SK-N-SH (cell line): ENCODE data around the gene ZDHHC8. TPM values are rescaled to one million over a fixed set of nuclear protein-coding genes. Genes with fewer than 3 reads are reported as not detected.

ENCODE experiments used
- CTCF ChIA-PET: fragments of 300-600, 350-600 bp; formaldehyde crosslinking; extraction: SDS; loops from one replicate; lab custom pipeline; 2021; lab: Yijun Ruan, JAX
- POLR2A ChIA-PET: fragments of 350-600 bp; sonication (Branson Sonifier 250); formaldehyde crosslinking; extraction: SDS; loops from one replicate; lab custom pipeline; 2020; ENCODE audit warnings: antibody characterized with exemption, inconsistent platforms; lab: Yijun Ruan, JAX
- DNase-seq: peaks from one replicate; pipeline ENCODE4 v3.0.0; 2012
- H2AFZ ChIP-seq: fragments of 200-600 bp; sonication (generic); 2 replicates; pipeline ENCODE4 v1.8.1; 2016; ENCODE audit warnings: antibody characterized with exemption, mild to moderate bottlenecking, low read depth
- H3F3A ChIP-seq: fragments of 200-600 bp; sonication (generic); replicated peaks from 2 replicates; pipeline ENCODE3; 2016; ENCODE audit warnings: antibody characterized with exemption, mild to moderate bottlenecking; ENCODE audit not compliant: insufficient read depth
- H3K27ac ChIP-seq, 2 experiments: fragments of 200-500 bp in 1 of 2; fragments of 200-600 bp in 1 of 2; sonication (Bioruptor generic) in 1 of 2; sonication (generic), shearing (Covaris generic) in 1 of 2; 2 replicates each; pipeline versions ENCODE4 v1.5.1 to v1.6.1; 2014 to 2016; ENCODE audit warnings: low read depth in 2 of 2, inconsistent platforms in 1 of 2, low read length in 1 of 2, mild to moderate bottlenecking in 1 of 2, mixed read lengths in 1 of 2
- H3K27me3 ChIP-seq: fragments of 200-600 bp; sonication (generic), shearing (Covaris generic); 2 replicates; pipeline ENCODE4 v1.6.1; 2016; ENCODE audit warnings: mixed run types; ENCODE audit not compliant: insufficient read depth
- H3K36me3 ChIP-seq, 2 experiments: fragments of 200-500 bp in 1 of 2; fragments of 200-600 bp in 1 of 2; sonication (Bioruptor generic) in 1 of 2; sonication (generic) in 1 of 2; replicated peaks in 1 of 2; 2 replicates each; pipeline versions ENCODE3 to v1.5.1; 2014 to 2016; ENCODE audit warnings: low read length in 1 of 2, mild to moderate bottlenecking in 1 of 2; ENCODE audit not compliant: insufficient read depth in 2 of 2, control insufficient read depth in 1 of 2
- H3K4me1 ChIP-seq, 2 experiments: fragments of 200-500 bp in 1 of 2; fragments of 200-600 bp in 1 of 2; sonication (Bioruptor generic) in 1 of 2; sonication (generic), shearing (Covaris generic) in 1 of 2; 2 replicates each; pipeline versions ENCODE4 v1.5.1 to v1.6.1; 2014 to 2016; ENCODE audit warnings: low read depth in 1 of 2, low read length in 1 of 2, mixed run types in 1 of 2; ENCODE audit not compliant: insufficient read depth in 2 of 2, control insufficient read depth in 1 of 2
- H3K4me2 ChIP-seq: fragments of 200-600 bp; sonication (generic), shearing (Covaris generic); 2 replicates; pipeline ENCODE4 v1.6.1; 2017; ENCODE audit warnings: mixed run types
- H3K4me3 ChIP-seq, 2 experiments: fragments of 200-500 bp in 1 of 2; fragments of 200-600 bp in 1 of 2; sonication (Bioruptor generic) in 1 of 2; sonication (generic), shearing (Covaris generic) in 1 of 2; 2 replicates each; pipeline versions ENCODE4 v1.5.1 to v1.8.1; 2014 to 2016; ENCODE audit warnings: low read depth in 2 of 2, inconsistent platforms in 1 of 2, low read length in 1 of 2, mild to moderate bottlenecking in 1 of 2, mixed read lengths in 1 of 2, moderate library complexity in 1 of 2
- H3K79me2 ChIP-seq: fragments of 200-600 bp; sonication (generic); 2 replicates; pipeline ENCODE4 v1.8.1; 2017; ENCODE audit warnings: mild to moderate bottlenecking; ENCODE audit not compliant: insufficient read depth
- H3K9ac ChIP-seq: fragments of 200-600 bp; sonication (generic); 2 replicates; pipeline ENCODE4 v1.6.1; 2017; ENCODE audit warnings: mixed run types
- H3K9me2 ChIP-seq: fragments of 200-600 bp; sonication (generic); 2 replicates; pipeline ENCODE4 v1.6.1; 2017; ENCODE audit warnings: mixed run types
- H3K9me3 ChIP-seq: fragments of 200-600 bp; sonication (generic); 2 replicates; pipeline ENCODE4 v1.6.1; 2017; ENCODE audit warnings: mixed run types, mild to moderate bottlenecking, moderate library complexity
- H4K20me1 ChIP-seq: fragments of 200-600 bp; sonication (generic); 2 replicates; pipeline ENCODE4 v1.6.1; 2017; ENCODE audit warnings: mild to moderate bottlenecking, mixed run types; ENCODE audit not compliant: insufficient read depth
- FOSL2 ChIP-seq: IDR thresholded peaks from 2 replicates; pipeline ENCODE4 v1.4.0; 2012; ENCODE audit warnings: low read depth, mild to moderate bottlenecking, moderate library complexity, borderline replicate concordance
- FOXJ3 ChIP-seq: sonication (generic); formaldehyde crosslinking; IDR thresholded peaks from 2 replicates; pipeline ENCODE4 v1.5.1; 2020; ENCODE audit warnings: mild to moderate bottlenecking, missing genetic modification reagents
- FOXM1 ChIP-seq: IDR thresholded peaks from 2 replicates; pipeline ENCODE4 v1.4.0; 2012; ENCODE audit warnings: low read depth, mild to moderate bottlenecking
- GABPA ChIP-seq: IDR thresholded peaks from 2 replicates; pipeline ENCODE4 v1.4.0; 2012; ENCODE audit warnings: low read depth, mild to moderate bottlenecking
- GATA2 ChIP-seq: sonication (generic); formaldehyde crosslinking; IDR thresholded peaks from 2 replicates; pipeline ENCODE4 v1.5.0; 2020; ENCODE audit warnings: mild to moderate bottlenecking, missing genetic modification reagents
- MXI1 ChIP-seq: IDR thresholded peaks from 2 replicates; pipeline ENCODE4 v1.6.1; 2012; ENCODE audit warnings: mild to moderate bottlenecking, low read depth, low read length, improper control_type of control experiment
- NFIC ChIP-seq: IDR thresholded peaks from 2 replicates; pipeline ENCODE4 v1.4.0; 2012; ENCODE audit warnings: borderline replicate concordance
- NRF1 ChIP-seq: IDR thresholded peaks from 2 replicates; pipeline ENCODE4 v1.6.1; 2012; ENCODE audit warnings: low read depth, mild to moderate bottlenecking, low read length
- PBX3 ChIP-seq: IDR thresholded peaks from 2 replicates; pipeline ENCODE4; 2012
- POLR2AphosphoS5 ChIP-seq: IDR thresholded peaks from 2 replicates; pipeline ENCODE4 v1.6.1; 2012; ENCODE audit warnings: low read depth, low read length
- SIN3A ChIP-seq: IDR thresholded peaks from 2 replicates; pipeline ENCODE4 v1.6.1; 2012; ENCODE audit warnings: low read depth, mild to moderate bottlenecking, low read length, moderate library complexity, borderline replicate concordance
- SMC3 ChIP-seq: IDR thresholded peaks from 2 replicates; pipeline ENCODE4 v1.6.1; 2012; ENCODE audit warnings: low read depth, low read length, improper control_type of control experiment
- TAF1 ChIP-seq: IDR thresholded peaks from 2 replicates; pipeline ENCODE4 v1.6.1; 2012; ENCODE audit warnings: low read depth, mild to moderate bottlenecking, low read length, moderate library complexity, borderline replicate concordance
- TCF12 ChIP-seq: IDR thresholded peaks from 2 replicates; pipeline ENCODE4 v1.4.0; 2012
- YY1 ChIP-seq: IDR thresholded peaks from 2 replicates; pipeline ENCODE4 v1.4.0; 2012; ENCODE audit warnings: low read depth, mild to moderate bottlenecking
- WGBS: methylation state at CpG from one replicate; pipeline ENCODE4 v1.1.6; 2017; ENCODE audit warnings: low lambda C conversion rate; 5-methylcytosine and 5-hydroxymethylcytosine counted together
- polyA plus RNA-seq, 3 experiments: library from polyadenylated mRNA; depleted of rRNA; stranded (reverse); fragments of >200 nt; gene quantifications; 2 replicates each; pipeline ENCODE4 v1.2.3, GENCODE V29; 2012
- TF ChIP-seq, protein P1 (sequence below): IDR thresholded peaks from 2 replicates; pipeline ENCODE4 v1.4.0; 2012; ENCODE audit warnings: low read depth

The ZDHHC8 gene
- polyA plus RNA-seq, 1 of the 3 experiments (the other 2 are of a cell fraction), result 65.3 TPM

- H3K27ac ChIP-seq, result no peak overlapping the region
- peaks cover 9% of the 10 kb centered on the region for H3F3A ChIP-seq
- H3K4me3 ChIP-seq, result no peak overlapping the region
- CTCF ChIA-PET, result interaction anchor here (1.5 to 1.7 kb wide), 2 partner anchors 129 to 361 kb away, joined by 4 read pairs; no protein-coding TSS in a partner anchor
- H3K36me3 ChIP-seq, result peaks cover 79 to 89% of the 10 kb centered on the region in 2 experiments
- H3K9ac ChIP-seq, result no peak overlapping the region
- H3K4me1 ChIP-seq, result no peaks in the 10 kb centered on the region; a peak in 1 of 4 replicates
- no peaks in the 10 kb centered on the region for H3K9me2 ChIP-seq
- no peaks in the 10 kb centered on the region for H3K9me3 ChIP-seq
- TF ChIP-seq, protein P1, sequence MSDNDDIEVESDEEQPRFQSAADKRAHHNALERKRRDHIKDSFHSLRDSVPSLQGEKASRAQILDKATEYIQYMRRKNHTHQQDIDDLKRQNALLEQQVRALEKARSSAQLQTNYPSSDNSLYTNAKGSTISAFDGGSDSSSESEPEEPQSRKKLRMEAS, result no peak
- TF ChIP-seq FOXM1 (no peak), POLR2AphosphoS5 (no peak), NFIC (no peak), YY1 (no peak), NRF1 (no peak)
- H3K27me3 ChIP-seq, result no peaks in the 10 kb centered on the region
- peaks cover 68% of the 10 kb centered on the region for H3K79me2 ChIP-seq
- DNase-seq, result no peak
- WGBS, result over 99% methylated on average over 15 of the region's 16 CpGs
- POLR2A ChIA-PET, result no interaction called here
- H4K20me1 ChIP-seq, result peaks cover 21% of the 10 kb centered on the region; the same call in 1 of the 2 replicates
- no peak overlapping the region for H2AFZ ChIP-seq
- H3K4me2 ChIP-seq, result no peak overlapping the region
These were observed 39.7 kb upstream of the ZDHHC8 start for GRCh38 chr22:20091690-20092476.

DNA sequence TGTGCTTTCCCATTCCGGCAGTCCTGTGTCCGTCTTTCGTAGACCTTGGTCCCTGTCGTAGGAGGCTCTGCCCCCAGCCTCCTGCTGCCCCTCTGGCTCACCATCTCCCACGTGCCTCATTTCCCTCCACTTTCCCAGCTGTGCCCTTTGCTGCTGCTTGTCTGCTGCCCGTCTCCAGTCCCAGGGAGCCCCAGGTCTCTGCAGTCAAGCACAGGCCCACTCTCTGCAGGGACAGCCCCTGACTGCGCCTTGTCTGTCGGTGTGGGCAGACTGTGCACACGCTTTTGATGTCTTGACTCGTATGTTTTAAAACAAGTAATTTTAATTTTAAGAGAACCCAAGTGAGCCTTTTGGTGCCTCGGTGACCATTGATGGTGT, 39.1 kb upstream of the ZDHHC8 start:
- Histone ChIP-seq H3K79me2 (peaks cover 68% of the 10 kb centered on the region), H3K27ac (no peak overlapping the region), H3K4me3 (no peak overlapping the region), H3K4me2 (no peak overlapping the region), H3K9ac (no peak overlapping the region), H3F3A (peaks cover 13% of the 10 kb centered on the region), H3K9me2 (no peaks in the 10 kb centered on the region), H3K27me3 (no peaks in the 10 kb centered on the region), H2AFZ (no peak overlapping the region), H3K4me1 (no peaks in the 10 kb centered on the region; a peak in 1 of 4 replicates), H4K20me1 (peaks cover 15% of the 10 kb centered on the region; the same call in 1 of the 2 replicates), H3K36me3 (peaks cover 79 to 89% of the 10 kb centered on the region in 2 experiments), H3K9me3 (no peaks in the 10 kb centered on the region)
- no peak for DNase-seq
- POLR2A ChIA-PET, result no interaction called here
- CTCF ChIA-PET, result no interaction called here
- TF ChIP-seq FOXJ3 (CRISPR knock-in tag), result no peak
- TF ChIP-seq PBX3, result no peak
- TF ChIP-seq MXI1, result no peak
- TF ChIP-seq POLR2AphosphoS5, result no peak
- no peak for TF ChIP-seq FOSL2
- no peak for TF ChIP-seq GABPA
- no peak for TF ChIP-seq SIN3A
- TF ChIP-seq SMC3, result no peak
- no peak for TF ChIP-seq GATA2 (CRISPR knock-in tag)
- TF ChIP-seq TCF12, result no peak
- TF ChIP-seq NRF1, result no peak
- TF ChIP-seq TAF1, result no peak
- WGBS, result 99% methylated on average over 11 of the region's 11 CpGs
